Epithelial cell of prostate (primary cell): ENCODE data around the gene PNPLA7.
A peak's percentile ranks its signal among the peaks of the same experiment; 100 is the strongest.
"Not testable (repeated sequence)": the region's sequence is repeated elsewhere in the genome, so short reads cannot be mapped to it uniquely, and the experiment has no call there.

Experiments
- DNase-seq: peaks from one replicate; pipeline ENCODE4 v3.0.0-alpha.2; 2011; ENCODE audit warnings: low read depth, low spot score
- H3K27ac ChIP-seq: fragments of 450-650 bp; 2 replicates; pipeline ENCODE4 v1.5.1; 2017; ENCODE audit warnings: mild to moderate bottlenecking

Gene PNPLA7

DNA sequence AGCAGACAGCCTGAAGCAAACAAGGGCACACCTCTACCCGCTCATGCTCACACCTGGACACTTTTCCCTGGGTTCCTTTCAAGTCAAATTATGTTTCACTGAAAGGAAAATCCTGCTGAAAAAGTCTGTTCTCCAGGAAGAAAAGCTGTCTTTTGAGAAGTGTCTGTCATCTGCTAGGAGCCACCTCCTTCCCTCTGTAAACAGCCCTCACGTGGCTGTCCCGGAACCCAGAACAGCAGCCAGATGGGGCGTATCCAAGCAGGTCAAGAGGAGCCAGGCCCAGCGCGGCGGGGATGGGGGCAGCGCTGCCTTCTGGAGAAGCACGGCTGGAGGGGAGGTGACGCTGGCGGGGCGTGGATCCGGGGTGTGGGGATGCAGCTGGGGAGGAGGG is at the start of gene PNPLA7:
TSS of gene PNPLA7 (minus strand) at position 172 of the 391 bp plus-strand sequence. CDS start 205 bp downstream, outside the sequence.
- DNase-seq, result peak; percentile 24
- peak within 1 kb of the TSS; percentile 60 for H3K27ac ChIP-seq

- DNase-seq, result no peak
- no peak overlapping the region for H3K27ac ChIP-seq
Measured at GRCh38 chr9:137598943-137599342, 48.7 kb upstream of the PNPLA7 start.

GRCh38 chr9:137596577-137596976 is 46.4 kb upstream of the PNPLA7 start:
- not testable (repeated sequence) for DNase-seq, H3K27ac ChIP-seq

DNA sequence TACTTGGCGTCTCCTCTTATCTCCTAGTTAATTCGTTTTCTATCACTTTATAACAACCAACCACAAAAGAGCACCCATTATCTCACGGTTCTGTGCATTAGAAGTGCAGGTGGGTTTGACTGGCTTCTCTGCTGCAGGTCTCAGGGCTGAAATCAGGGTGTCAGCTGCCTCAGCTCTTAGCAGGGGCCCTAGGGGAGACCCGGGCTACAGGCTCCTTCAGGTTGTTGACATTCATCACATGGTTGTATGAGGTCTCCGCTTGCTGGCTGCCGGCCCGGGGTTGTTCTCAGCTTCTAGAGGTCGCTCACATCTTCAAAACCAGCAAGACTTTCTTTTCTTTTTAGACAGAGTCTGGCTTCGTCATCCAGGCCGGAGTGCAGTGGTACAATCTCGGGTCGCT is 43.0 kb upstream of the PNPLA7 start:
- no peak overlapping the region for H3K27ac ChIP-seq

DNA sequence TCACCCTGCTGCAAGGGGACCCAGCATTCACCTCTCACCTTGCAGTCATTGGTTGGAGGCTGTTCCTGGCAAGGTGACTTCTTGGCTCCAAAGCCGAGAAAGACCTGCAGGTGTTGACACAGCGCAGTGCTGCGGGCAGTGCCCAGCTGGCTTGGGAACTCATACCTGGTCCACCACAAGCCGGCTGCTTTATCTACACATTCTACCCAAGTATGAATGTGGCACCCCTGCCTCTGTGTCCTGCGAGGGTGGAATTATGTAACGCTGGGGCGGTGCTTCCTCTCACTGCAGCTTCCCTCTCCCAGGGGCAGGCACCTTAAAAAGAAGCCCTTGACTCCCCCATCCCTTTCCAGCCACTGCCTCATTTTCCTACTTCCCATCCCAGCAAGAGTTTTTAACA is 42.6 kb upstream of the PNPLA7 start:
- H3K27ac ChIP-seq, result no peak overlapping the region
- DNase-seq, result no peak

More for the DNA sequence above, 43.0 kb upstream of the PNPLA7 start:
- no peak for DNase-seq

DNA sequence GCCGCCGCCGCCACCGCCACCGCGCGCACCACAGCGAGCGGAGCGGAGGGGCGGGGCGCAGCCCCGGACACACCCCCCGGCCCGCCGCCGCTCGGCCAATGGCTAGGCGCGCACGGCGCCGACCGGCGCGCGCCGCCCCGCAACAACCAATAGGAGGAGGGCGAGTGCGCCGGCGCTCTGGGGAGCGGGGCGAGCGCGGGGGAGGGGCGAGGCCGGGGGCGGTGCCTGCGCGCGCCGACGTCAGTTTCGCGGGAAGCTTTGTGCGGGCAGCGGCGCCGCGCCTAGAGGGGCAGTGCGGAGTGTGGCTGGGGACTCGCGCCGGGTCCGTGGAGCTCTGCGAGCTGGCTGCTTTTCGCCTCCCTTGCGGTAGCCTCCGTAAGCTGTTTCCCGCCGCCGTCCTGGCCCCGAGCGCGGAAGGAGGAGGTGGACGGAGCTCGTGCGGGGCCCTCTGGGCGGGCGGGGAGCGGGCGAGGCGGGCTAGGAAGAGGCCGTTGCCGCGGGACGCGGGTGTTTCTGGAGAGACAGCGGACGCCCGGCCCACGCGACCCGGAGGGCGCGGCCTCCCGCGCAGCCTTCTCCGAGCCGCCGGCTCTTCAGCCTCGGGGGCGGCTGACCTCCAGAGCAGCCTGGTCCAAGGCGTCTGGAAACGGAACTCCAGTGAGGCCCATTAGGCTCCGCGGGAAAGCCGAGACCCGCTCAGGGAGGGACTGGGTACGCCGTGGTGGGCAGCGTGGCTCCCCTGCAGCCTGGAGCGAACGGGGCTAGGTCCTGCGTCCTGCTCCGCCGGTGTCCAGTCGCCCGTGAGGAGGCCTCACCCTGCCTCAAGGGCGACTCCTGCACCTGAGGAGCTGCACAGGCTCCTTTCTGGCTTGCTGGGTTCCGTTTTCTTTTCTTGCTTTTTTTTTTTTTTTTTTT is 40.5 kb upstream of the PNPLA7 start, which contains the start of gene ZMYND19:
TSS of gene ZMYND19 (minus strand) at position 44 of the 915 bp plus-strand sequence. CDS start 249 bp downstream, outside the sequence.
- H3K27ac ChIP-seq, result peak within 1 kb of the TSS; percentile 23
- peak; percentile 16 for DNase-seq

DNA sequence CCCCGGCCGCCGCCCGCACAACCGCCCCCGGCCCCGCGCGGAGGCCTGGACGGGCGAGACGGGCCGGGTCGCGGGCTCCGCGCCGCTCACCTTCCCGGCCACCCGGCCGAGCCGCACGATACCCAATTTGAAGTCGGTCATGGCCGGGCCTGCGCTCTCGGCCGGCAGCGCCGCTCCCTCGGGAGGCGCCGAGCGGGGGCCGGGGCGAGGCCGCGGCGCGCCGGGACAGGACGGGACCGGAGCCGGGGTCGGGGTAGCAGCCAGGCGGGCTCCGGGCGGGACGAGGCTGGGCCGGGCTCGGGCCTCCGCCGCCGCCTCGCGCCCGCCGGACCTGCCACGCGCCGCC is 39.9 kb upstream of the PNPLA7 start:
- H3K27ac ChIP-seq, result peak overlapping the region; percentile 23
- DNase-seq, result no peak

DNA sequence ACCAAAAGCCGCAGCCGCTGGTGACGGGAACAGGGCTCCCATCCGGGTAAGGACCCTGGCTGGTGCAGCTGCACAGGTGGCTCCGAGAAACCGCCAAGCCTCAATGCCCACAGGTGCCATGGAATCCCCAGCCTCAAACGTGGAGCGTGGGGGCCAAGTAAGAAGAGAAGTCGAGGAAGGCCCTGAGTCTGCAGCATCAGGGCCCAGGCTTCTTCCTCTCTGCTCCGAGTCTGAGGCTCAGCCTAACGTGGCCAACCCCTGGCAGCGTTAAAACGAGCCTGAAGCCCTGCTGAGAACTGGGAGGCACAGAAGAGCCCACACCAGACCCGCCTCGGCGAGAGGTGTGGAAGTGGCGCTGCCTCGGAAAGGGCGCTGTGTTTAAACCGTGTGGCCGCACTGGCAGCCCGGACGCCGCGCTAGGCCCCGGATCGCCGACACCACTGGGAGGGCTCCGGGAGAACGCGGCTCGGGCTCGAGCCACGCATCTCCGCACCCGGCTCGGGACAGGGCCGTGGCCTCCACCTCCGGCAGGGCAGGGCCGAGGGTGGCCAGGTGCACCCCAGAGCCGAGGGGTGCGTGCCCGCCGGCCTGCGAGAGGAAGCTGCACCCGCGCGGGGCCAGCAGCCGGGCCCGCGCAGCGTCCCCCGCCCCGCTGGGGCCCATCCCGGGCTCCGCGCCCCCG is 39.4 kb upstream of the PNPLA7 start:
- no peak for DNase-seq
- peak overlapping the region; percentile 23 for H3K27ac ChIP-seq

GRCh38 chr9:137588891-137589290 is 38.7 kb upstream of the PNPLA7 start:
- no peak overlapping the region for H3K27ac ChIP-seq
- DNase-seq, result no peak

GRCh38 chr9:137588311-137588710 is 38.1 kb upstream of the PNPLA7 start:
- DNase-seq, result no peak
- no peak overlapping the region for H3K27ac ChIP-seq

- DNase-seq, result no peak
- no peak overlapping the region for H3K27ac ChIP-seq
Measured at GRCh38 chr9:137586854-137587253, 36.7 kb upstream of the PNPLA7 start.

GRCh38 chr9:137583957-137584356 is 33.8 kb upstream of the PNPLA7 start:
- DNase-seq, result no peak
- H3K27ac ChIP-seq, result no peak overlapping the region

DNA sequence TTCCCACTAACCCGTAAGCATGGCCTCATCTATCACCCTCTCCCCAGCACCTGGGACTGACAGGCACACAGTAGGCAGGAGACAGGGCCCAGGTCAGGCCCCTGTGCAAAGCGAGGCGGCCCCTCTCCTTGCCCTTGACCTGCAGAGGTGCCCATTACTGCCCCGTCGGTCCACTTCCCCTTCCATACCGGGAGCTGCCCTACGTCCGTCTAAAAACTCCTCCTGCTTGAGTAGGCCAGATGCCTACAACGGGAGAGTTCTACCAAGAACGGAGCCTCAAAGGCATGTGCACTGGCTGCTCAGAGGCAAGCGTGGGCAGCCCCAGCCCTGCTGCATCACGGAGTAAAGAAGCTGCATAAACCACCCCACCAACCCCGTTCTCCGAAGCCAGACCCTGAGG is 33.1 kb upstream of the PNPLA7 start:
- no peak overlapping the region for H3K27ac ChIP-seq
- DNase-seq, result no peak

DNA sequence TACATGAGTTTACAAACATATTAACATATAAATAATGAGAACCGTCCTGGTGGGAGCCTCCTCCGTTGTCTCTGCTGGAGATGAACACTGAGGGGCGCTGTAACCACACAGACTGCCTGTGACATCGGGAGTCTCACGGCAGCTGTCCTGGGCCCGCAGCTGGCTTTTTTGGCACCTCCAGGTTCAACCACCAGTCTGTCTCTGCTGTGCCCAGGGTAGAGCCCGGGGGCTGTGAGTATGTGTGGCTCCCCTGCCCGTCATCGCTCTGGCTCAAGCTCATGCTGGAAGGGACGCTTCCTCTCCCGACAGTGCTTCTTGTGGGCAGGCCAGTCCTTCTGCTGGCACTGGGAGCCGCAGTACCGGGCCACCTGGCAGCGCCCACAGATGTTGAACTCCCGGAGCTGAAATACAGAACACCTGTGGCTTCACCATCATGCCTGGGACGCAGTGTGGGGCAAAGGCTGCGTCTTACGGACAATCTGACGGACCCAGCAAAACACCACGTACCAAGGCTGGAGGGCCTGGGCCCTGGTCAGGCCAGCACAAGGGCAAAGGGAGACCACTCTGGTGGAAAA is 32.2 kb upstream of the PNPLA7 start:
- DNase-seq, result no peak
- H3K27ac ChIP-seq, result no peak overlapping the region

GRCh38 chr9:137581361-137582285 is 31.4 kb upstream of the PNPLA7 start:
- no peak overlapping the region for H3K27ac ChIP-seq
- DNase-seq, result no peak

DNA sequence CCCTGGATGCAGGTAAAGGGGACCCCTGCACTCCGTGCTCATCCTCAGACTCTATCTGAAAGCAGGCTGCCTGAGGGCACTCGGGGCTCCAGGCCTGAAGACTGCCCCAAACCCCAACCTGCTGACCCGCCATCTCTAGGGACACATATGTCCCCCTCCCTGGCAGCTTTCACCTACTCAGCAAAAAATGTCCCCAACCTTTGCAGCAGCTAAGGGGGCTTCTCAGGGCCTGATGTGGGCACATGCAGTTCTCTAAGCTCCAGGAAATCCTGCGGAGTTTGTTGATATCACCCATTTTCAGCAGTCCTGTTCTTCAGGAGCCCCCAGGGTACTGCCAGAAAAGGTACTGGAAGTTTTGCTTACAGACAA is 30.7 kb upstream of the PNPLA7 start:
- no peak overlapping the region for H3K27ac ChIP-seq
- no peak for DNase-seq

DNA sequence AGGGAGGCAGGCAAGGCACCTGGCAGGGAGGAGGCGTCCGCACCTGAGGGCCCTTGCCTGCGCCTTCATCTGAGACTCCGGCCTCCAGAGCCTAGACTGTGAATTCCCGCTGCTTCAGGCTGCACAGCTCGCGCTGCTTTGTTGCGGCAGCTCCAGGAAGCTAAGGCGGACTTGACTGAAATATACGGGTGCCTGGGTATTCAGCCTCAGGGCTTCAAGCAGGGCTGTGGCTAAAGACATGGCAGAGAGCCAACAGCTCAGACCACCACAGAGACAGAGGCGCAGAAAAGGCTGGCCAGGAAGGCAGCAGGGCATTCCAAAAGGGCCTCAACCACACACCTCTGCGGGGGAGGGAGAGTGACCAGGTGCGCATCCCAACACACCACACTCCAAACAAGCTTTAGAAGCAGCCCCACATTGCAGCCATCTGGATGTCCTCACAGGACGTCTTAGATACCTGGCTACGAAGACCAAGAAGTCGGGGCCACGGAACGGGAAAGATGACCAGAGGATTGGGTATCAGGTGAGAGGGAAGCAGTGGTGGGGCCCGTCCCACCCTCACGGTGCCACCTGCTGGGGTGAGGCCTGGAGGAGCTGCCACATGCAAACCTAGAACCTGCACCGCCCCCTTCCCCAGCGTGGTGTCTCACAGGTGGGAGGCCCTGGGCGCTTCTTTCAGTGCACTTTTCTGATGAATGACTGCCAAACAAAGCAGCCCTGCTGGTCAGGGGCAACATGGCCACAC is 30.2 kb upstream of the PNPLA7 start:
- DNase-seq, result no peak

DNA sequence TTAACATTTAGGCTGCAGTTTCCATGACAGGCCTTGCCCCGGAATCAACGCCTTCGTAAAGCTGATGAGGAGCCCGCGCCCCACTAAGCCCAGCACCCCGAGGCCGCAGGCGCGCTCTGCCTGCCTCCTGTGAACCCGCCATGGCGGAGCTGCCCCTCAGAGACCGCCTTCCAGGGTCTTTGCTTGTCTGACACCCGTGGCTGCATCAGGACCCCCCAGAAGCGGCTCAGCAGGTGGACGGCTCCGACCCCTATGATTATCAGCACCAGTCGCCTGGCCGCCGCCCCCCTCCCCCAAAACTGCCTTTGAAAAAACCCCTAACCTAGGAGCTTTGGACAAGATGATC is 29.0 kb upstream of the PNPLA7 start:
- no peak for DNase-seq
- H3K27ac ChIP-seq, result peak overlapping the region; percentile 78

More for the DNA sequence above, 30.2 kb upstream of the PNPLA7 start:
- H3K27ac ChIP-seq, result no peak overlapping the region

DNA sequence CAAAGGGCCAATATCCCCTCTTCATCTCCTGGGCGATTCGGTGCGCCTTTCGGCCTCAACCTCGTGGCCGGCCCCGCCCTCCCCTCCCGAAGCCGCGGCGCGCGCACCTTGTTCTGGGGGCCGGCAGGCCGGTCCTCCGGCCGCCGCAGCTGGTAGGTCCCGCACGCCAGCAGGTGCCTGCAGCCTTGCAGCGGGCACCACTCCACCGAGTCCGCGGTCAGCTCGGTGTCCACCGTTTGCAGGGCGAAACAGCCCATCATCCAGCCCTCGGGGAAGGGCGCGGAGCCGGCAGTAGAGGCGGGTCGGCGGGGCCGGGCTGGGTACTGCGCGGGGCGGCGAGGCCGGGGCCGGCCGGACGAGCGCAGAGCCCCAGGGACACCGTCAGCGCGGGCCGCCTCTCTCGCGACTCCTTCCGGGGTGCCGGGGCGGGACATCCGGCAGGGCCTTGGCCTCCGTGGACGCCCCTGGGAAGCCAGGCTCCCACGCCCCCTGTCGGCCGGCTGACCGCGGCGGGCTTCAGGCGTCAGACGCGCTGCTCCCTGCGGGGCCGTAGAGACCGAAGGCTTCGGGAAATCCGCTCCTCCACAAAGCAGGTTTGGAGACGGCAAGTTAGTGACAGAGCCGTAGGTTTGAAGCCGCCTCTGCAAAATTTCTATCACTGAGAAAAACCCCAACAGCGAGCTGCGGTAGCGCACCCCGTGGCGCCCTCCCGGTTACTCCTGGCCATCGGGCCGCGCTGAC is 28.5 kb upstream of the PNPLA7 start, which contains the start of gene DPH7:
TSS of gene DPH7 (minus strand) at position 408 of the 741 bp plus-strand sequence. CDS start at position 260, 148 bp downstream.
- peak within 1 kb of the TSS; percentile 78 for H3K27ac ChIP-seq

More for the DNA sequence above, 28.5 kb upstream of the PNPLA7 start, which contains the start of gene DPH7:
- DNase-seq, result peak; percentile 39
